Right atrium auricular region (tissue), 2 donors: ENCODE measurements around the gene GRIA4. TPM values are rescaled to one million over a fixed set of nuclear protein-coding genes. Genes with fewer than 3 reads are reported as not detected.

Source experiments
- DNase-seq: peaks from one replicate; pipeline ENCODE4 v3.0.0-alpha.2; 2019; ENCODE audit warnings: low spot score
- H3K27ac ChIP-seq, 2 donors: fragments of 200-600 bp; sonication (generic); 1 replicate in 1 of 2; 2 replicates in 1 of 2; pipeline ENCODE4 v1.5.1; 2016 to 2019
- H3K27me3 ChIP-seq, 2 donors: fragments of 200-600 bp; sonication (generic); one replicate each; pipeline versions ENCODE4 v1.5.1 to v1.6.0; 2017 to 2019
- H3K36me3 ChIP-seq: fragments of 200-600 bp; sonication (generic); one replicate; pipeline ENCODE4 v1.5.1; 2016
- H3K4me1 ChIP-seq, 2 donors: fragments of 200-600 bp; sonication (generic); one replicate each; pipeline versions ENCODE4 v1.5.1 to v1.6.0; 2017 to 2019
- H3K4me3 ChIP-seq, 2 donors: fragments of 200-600 bp; sonication (generic); 1 replicate in 1 of 2; 2 replicates in 1 of 2; pipeline ENCODE4 v1.5.1; 2017 to 2019; ENCODE audit warnings: mild to moderate bottlenecking in 1 of 2, moderate library complexity in 1 of 2
- H3K9me3 ChIP-seq, 2 donors: fragments of 200-600 bp; sonication (generic); one replicate each; pipeline ENCODE4 v1.5.1; 2019
- CTCF ChIP-seq, 2 donors: fragments of 200-600 bp; sonication (generic); IDR thresholded peaks; one replicate each; pipeline ENCODE4 v1.5.1; 2019; ENCODE audit warnings: antibody characterized with exemption in 2 of 2
- total RNA-seq, 2 donors: library from RNA; depleted of rRNA; stranded (reverse); fragments of >200 nt; gene quantifications; one replicate each; pipeline ENCODE4 v1.1.0, GENCODE V29; 2016

GRIA4 gene
- total RNA-seq, 2 donors from 2014 or later: not detected

GRCh38 chr11:105618343-105618955, 8.6 kb downstream of the GRIA4 start:
- H3K9me3 ChIP-seq: no peaks in the 10 kb centered on the region
- no peak for DNase-seq
- H3K4me3 ChIP-seq: no peak overlapping the region
- no peak for TF ChIP-seq CTCF (IDR thresholded peaks at IDR 0.05)
- no peaks in the 10 kb centered on the region for H3K36me3 ChIP-seq
- no peak overlapping the region for H3K27ac ChIP-seq
- H3K27me3 ChIP-seq: no peaks in the 10 kb centered on the region
- no peaks in the 10 kb centered on the region for H3K4me1 ChIP-seq

- H3K27me3 ChIP-seq: no peaks in the 10 kb centered on the region
- no peaks in the 10 kb centered on the region for H3K4me1 ChIP-seq
- H3K9me3 ChIP-seq: no peaks in the 10 kb centered on the region
- H3K36me3 ChIP-seq: no peaks in the 10 kb centered on the region
- H3K4me3 ChIP-seq: no peak overlapping the region
- DNase-seq: no peak
- H3K27ac ChIP-seq: no peak overlapping the region
- no peak for TF ChIP-seq CTCF (IDR thresholded peaks at IDR 0.05)
These were observed 9.7 kb downstream of the GRIA4 start for GRCh38 chr11:105619556-105619955.

GRCh38 chr11:105622016-105622415, 12.1 kb downstream of the GRIA4 start:
- no peak overlapping the region for H3K27ac ChIP-seq
- H3K4me1 ChIP-seq: no peaks in the 10 kb centered on the region
- H3K4me3 ChIP-seq: no peak overlapping the region
- H3K36me3 ChIP-seq: no peaks in the 10 kb centered on the region
- TF ChIP-seq CTCF (IDR thresholded peaks at IDR 0.05): no peak
- H3K27me3 ChIP-seq: no peaks in the 10 kb centered on the region
- no peaks in the 10 kb centered on the region for H3K9me3 ChIP-seq
- DNase-seq: no peak

GRCh38 chr11:105632316-105632715, 22.4 kb downstream of the GRIA4 start:
- Histone ChIP-seq H3K27me3 (no peaks in the 10 kb centered on the region), H3K9me3 (no peaks in the 10 kb centered on the region), H3K4me3 (no peak overlapping the region), H3K36me3 (no peaks in the 10 kb centered on the region), H3K27ac (no peak overlapping the region), H3K4me1 (no peaks in the 10 kb centered on the region)
- TF ChIP-seq CTCF (IDR thresholded peaks at IDR 0.05): no peak
- DNase-seq: no peak

GRCh38 chr11:105635466-105635865, 25.6 kb downstream of the GRIA4 start:
- Histone ChIP-seq H3K4me3 (no peak overlapping the region), H3K4me1 (no peaks in the 10 kb centered on the region), H3K27me3 (no peaks in the 10 kb centered on the region), H3K27ac (no peak overlapping the region), H3K9me3 (no peaks in the 10 kb centered on the region), H3K36me3 (no peaks in the 10 kb centered on the region)
- DNase-seq: no peak
- no peak for TF ChIP-seq CTCF (IDR thresholded peaks at IDR 0.05)

GRCh38 chr11:105636496-105636895, 26.6 kb downstream of the GRIA4 start:
- no peak for TF ChIP-seq CTCF (IDR thresholded peaks at IDR 0.05)
- DNase-seq: no peak
- Histone ChIP-seq H3K9me3 (no peaks in the 10 kb centered on the region), H3K27ac (no peak overlapping the region), H3K27me3 (no peaks in the 10 kb centered on the region), H3K4me1 (no peaks in the 10 kb centered on the region), H3K36me3 (no peaks in the 10 kb centered on the region), H3K4me3 (no peak overlapping the region)
